HEK293 (cell line): ENCODE data around the gene LPCAT1.
"Not testable (repeated sequence)": the region's sequence is repeated elsewhere in the genome, so short reads cannot be mapped to it uniquely, and the experiment has no call there.

Source experiments
- CTCF ChIA-PET: fragments of 350-600 bp; formaldehyde crosslinking; extraction: SDS; loops from one replicate; lab custom pipeline; 2021; ENCODE audit warnings: antibody characterized with exemption; lab: Yijun Ruan, JAX
- POLR2A ChIA-PET: fragments of 300-600 bp; formaldehyde crosslinking; extraction: SDS; loops from one replicate; lab custom pipeline; 2020; ENCODE audit warnings: antibody characterized with exemption, inconsistent platforms; lab: Yijun Ruan, JAX
- H3K27ac ChIP-seq: fragments of 200-500 bp; sonication (Bioruptor generic); 2 replicates; pipeline ENCODE4 v1.5.1; 2014; ENCODE audit warnings: low read depth, low read length, control low read depth, inconsistent platforms; ENCODE audit errors: extremely low read depth
- H3K36me3 ChIP-seq, 2 experiments: fragments of 200-500 bp in 1 of 2; sonication (Bioruptor generic) in 1 of 2; 1 replicate in 1 of 2; 2 replicates in 1 of 2; pipeline ENCODE4 v1.5.1; 2014 to 2017; ENCODE audit warnings: inconsistent platforms in 2 of 2, low read length in 2 of 2; ENCODE audit not compliant: control insufficient read depth in 2 of 2, insufficient read depth in 1 of 2
- H3K4me1 ChIP-seq: fragments of 200-500 bp; sonication (Bioruptor generic); 2 replicates; pipeline ENCODE4 v1.5.1; 2014; ENCODE audit warnings: mild to moderate bottlenecking, low read length, inconsistent platforms; ENCODE audit not compliant: control insufficient read depth, insufficient read depth
- H3K4me3 ChIP-seq: 2 replicates; pipeline ENCODE4 v1.5.1; 2011; ENCODE audit warnings: low read depth, mild to moderate bottlenecking, control low read depth, low read length, moderate library complexity
- H3K9me3 ChIP-seq: fragments of 200-500 bp; sonication (Bioruptor generic); 2 replicates; pipeline ENCODE4 v1.5.1; 2014; ENCODE audit warnings: low read depth, low read length, inconsistent platforms; ENCODE audit not compliant: control insufficient read depth, insufficient read depth
- GLIS2 ChIP-seq: fragments of 450-650 bp; formaldehyde crosslinking; IDR thresholded peaks from 2 replicates; pipeline ENCODE4 v1.5.1; 2016; ENCODE audit warnings: missing biosample characterization, missing genetic modification characterization
- HOXC10 ChIP-seq: sonication (generic); formaldehyde crosslinking; IDR thresholded peaks from 2 replicates; pipeline ENCODE4 v1.8.1; 2023; ENCODE audit warnings: mild to moderate bottlenecking, missing genetic modification reagents
- PRDM6 ChIP-seq: fragments of 450-650 bp; formaldehyde crosslinking; IDR thresholded peaks from 2 replicates; pipeline ENCODE4 v1.5.1; 2017; ENCODE audit warnings: missing biosample characterization, missing genetic modification characterization
- RBAK ChIP-seq: fragments of 450-650 bp; formaldehyde crosslinking; IDR thresholded peaks from 2 replicates; pipeline ENCODE4 v1.5.1; 2016; ENCODE audit warnings: missing biosample characterization, missing genetic modification characterization
- SP2 ChIP-seq: fragments of 450-650 bp; formaldehyde crosslinking; IDR thresholded peaks from 2 replicates; pipeline ENCODE4 v1.5.1; 2016; ENCODE audit warnings: missing biosample characterization, missing genetic modification characterization
- SP3 ChIP-seq: fragments of 450-650 bp; formaldehyde crosslinking; IDR thresholded peaks from 2 replicates; pipeline ENCODE4 v1.5.1; 2016; ENCODE audit warnings: missing biosample characterization, missing genetic modification characterization
- YY1 ChIP-seq: fragments of 450-650 bp; formaldehyde crosslinking; IDR thresholded peaks from 2 replicates; pipeline ENCODE4 v1.5.1; 2018; ENCODE audit warnings: missing biosample characterization, missing genetic modification characterization
- ZBTB21 ChIP-seq: fragments of 450-650 bp; formaldehyde crosslinking; IDR thresholded peaks from 2 replicates; pipeline ENCODE4 v1.5.1; 2017; ENCODE audit warnings: missing biosample characterization, missing genetic modification characterization
- ZBTB48 ChIP-seq: fragments of 450-650 bp; formaldehyde crosslinking; IDR thresholded peaks from 2 replicates; pipeline ENCODE4 v1.5.1; 2016; ENCODE audit warnings: missing biosample characterization, missing genetic modification characterization
- ZNF132 ChIP-seq: fragments of 450-650 bp; formaldehyde crosslinking; IDR thresholded peaks from 2 replicates; pipeline ENCODE4 v1.5.1; 2017; ENCODE audit warnings: missing biosample characterization, missing genetic modification characterization, borderline replicate concordance
- ZNF140 ChIP-seq: fragments of 450-650 bp; formaldehyde crosslinking; IDR thresholded peaks from 2 replicates; pipeline ENCODE4 v1.5.1; 2016; ENCODE audit warnings: missing biosample characterization, missing genetic modification characterization
- ZNF169 ChIP-seq: fragments of 450-650 bp; formaldehyde crosslinking; IDR thresholded peaks from 2 replicates; pipeline ENCODE4 v1.5.1; 2016; ENCODE audit warnings: missing biosample characterization, missing genetic modification characterization
- ZNF174 ChIP-seq: fragments of 450-650 bp; formaldehyde crosslinking; IDR thresholded peaks from 2 replicates; pipeline ENCODE4 v1.5.0; 2017; ENCODE audit warnings: missing biosample characterization, mild to moderate bottlenecking, missing genetic modification characterization
- ZNF184 ChIP-seq: fragments of 450-650 bp; IDR thresholded peaks from 2 replicates; pipeline ENCODE4 v1.5.1; 2018; ENCODE audit warnings: missing biosample characterization, mild to moderate bottlenecking, missing genetic modification characterization
- ZNF19 ChIP-seq: fragments of 450-650 bp; formaldehyde crosslinking; IDR thresholded peaks from 2 replicates; pipeline ENCODE4; 2016; ENCODE audit warnings: missing biosample characterization, missing genetic modification characterization, low read depth
- ZNF202 ChIP-seq: fragments of 450-650 bp; formaldehyde crosslinking; IDR thresholded peaks from 2 replicates; pipeline ENCODE4 v1.5.1; 2016; ENCODE audit warnings: missing biosample characterization, missing genetic modification characterization, borderline replicate concordance
- ZNF266 ChIP-seq: fragments of 450-650 bp; formaldehyde crosslinking; IDR thresholded peaks from 2 replicates; pipeline ENCODE4 v1.5.1; 2016; ENCODE audit warnings: missing biosample characterization, missing genetic modification characterization, low read depth
- ZNF341 ChIP-seq: fragments of 450-650 bp; formaldehyde crosslinking; IDR thresholded peaks from 2 replicates; pipeline ENCODE4; 2016; ENCODE audit warnings: low read depth, missing biosample characterization, missing genetic modification characterization
- ZNF362 ChIP-seq: fragments of 450-650 bp; formaldehyde crosslinking; IDR thresholded peaks from 2 replicates; pipeline ENCODE4 v1.5.1; 2016; ENCODE audit warnings: missing biosample characterization, missing genetic modification characterization
- ZNF416 ChIP-seq: fragments of 450-650 bp; formaldehyde crosslinking; IDR thresholded peaks from 2 replicates; pipeline ENCODE4 v1.5.1; 2016; ENCODE audit warnings: missing biosample characterization, missing genetic modification characterization
- ZNF513 ChIP-seq: fragments of 450-650 bp; IDR thresholded peaks from 2 replicates; pipeline ENCODE4 v1.5.1; 2018; ENCODE audit warnings: missing biosample characterization, missing genetic modification characterization
- ZNF555 ChIP-seq: fragments of 450-650 bp; formaldehyde crosslinking; conservative IDR thresholded peaks from 2 replicates; pipeline ENCODE4 v1.5.1; 2017; ENCODE audit warnings: missing biosample characterization, mild to moderate bottlenecking, missing genetic modification characterization, inconsistent platforms
- ZNF600 ChIP-seq: fragments of 450-650 bp; formaldehyde crosslinking; IDR thresholded peaks from 2 replicates; pipeline ENCODE4 v1.5.1; 2016; ENCODE audit warnings: missing biosample characterization, missing genetic modification characterization
- ZNF654 ChIP-seq: fragments of 450-650 bp; formaldehyde crosslinking; IDR thresholded peaks from 2 replicates; pipeline ENCODE4 v1.5.1; 2016; ENCODE audit warnings: low read depth, missing biosample characterization, missing genetic modification characterization

LPCAT1 gene

GRCh38 chr5:1561402-1561929, 37.7 kb upstream of the LPCAT1 start (continued):
- no peak for TF ChIP-seq ZNF174 (tag by site-specific recombination)
- TF ChIP-seq ZNF555 (tag by site-specific recombination): no peak
- no peak for TF ChIP-seq ZNF184 (tag by site-specific recombination)
- TF ChIP-seq SP3 (tag by site-specific recombination): no peak
- TF ChIP-seq ZNF132 (tag by site-specific recombination): no peak
- TF ChIP-seq, all 188 proteins: peak for 0

- H3K27ac ChIP-seq, H3K36me3 ChIP-seq, H3K9me3 ChIP-seq, H3K4me1 ChIP-seq, H3K4me3 ChIP-seq, POLR2A ChIA-PET: not testable (repeated sequence)
- CTCF ChIA-PET: interaction anchor here (0.7 to 1.1 kb wide), 2 partner anchors 135 to 137 kb away, joined by 3 read pairs; no protein-coding TSS in a partner anchor
Observed at GRCh38 chr5:1560499-1560898, 36.7 kb upstream of the LPCAT1 start.

- CTCF ChIA-PET: interaction anchor here (0.7 kb wide), 1 partner anchor 418 kb away, joined by 3 read pairs; no protein-coding TSS in a partner anchor
- Histone ChIP-seq H3K27ac (no peak overlapping the region), H3K36me3 (no peaks in the 10 kb centered on the region)
- no peak for TF ChIP-seq PRDM6 (tag by site-specific recombination)
- no peak for TF ChIP-seq SP2
- TF ChIP-seq ZNF202 (tag by site-specific recombination): no peak
- TF ChIP-seq GLIS2 (tag by site-specific recombination): no peak
- no peak for TF ChIP-seq ZNF266 (tag by site-specific recombination)
- TF ChIP-seq ZNF140: no peak
- TF ChIP-seq, all 188 proteins: peak for 0
- Histone ChIP-seq H3K4me3 (no peak overlapping the region), H3K9me3 (no peaks in the 10 kb centered on the region), H3K4me1 (no peaks in the 10 kb centered on the region)
- POLR2A ChIA-PET: no interaction called here
Observed at GRCh38 chr5:1558944-1559343, 35.2 kb upstream of the LPCAT1 start.

- TF ChIP-seq ZNF362 (tag by site-specific recombination) (no peak), ZNF513 (tag by site-specific recombination) (no peak), ZNF654 (tag by site-specific recombination) (no peak), ZBTB48 (no peak), YY1 (tag by site-specific recombination) (no peak), ZNF341 (tag by site-specific recombination) (no peak), ZNF169 (no peak), RBAK (tag by site-specific recombination) (no peak), HOXC10 (CRISPR knock-in tag) (no peak), ZBTB21 (tag by site-specific recombination) (no peak), ZNF19 (tag by site-specific recombination) (no peak), ZNF416 (tag by site-specific recombination) (no peak), ZNF600 (tag by site-specific recombination) (no peak)
- no peaks in the 10 kb centered on the region for H3K4me1 ChIP-seq
- CTCF ChIA-PET: interaction anchor here (0.5 kb wide), 1 partner anchor 390 kb away, joined by 3 read pairs; no protein-coding TSS in a partner anchor
Observed at GRCh38 chr5:1557114-1557873, 33.5 kb upstream of the LPCAT1 start.

More at GRCh38 chr5:1557114-1557873, 33.5 kb upstream of the LPCAT1 start:
- no peak overlapping the region for H3K27ac ChIP-seq
- POLR2A ChIA-PET: no interaction called here
- no peaks in the 10 kb centered on the region for H3K36me3 ChIP-seq
- no peak overlapping the region for H3K4me3 ChIP-seq
- no peaks in the 10 kb centered on the region for H3K9me3 ChIP-seq
